ENCODE results near the gene CARMIL3.
A peak's percentile ranks its signal among the peaks of the same experiment; 100 is the strongest.
"Not testable (repeated sequence)": the region's sequence is repeated elsewhere in the genome, so short reads cannot be mapped to it uniquely, and the experiment has no call there.

CARMIL3 gene

DNA sequence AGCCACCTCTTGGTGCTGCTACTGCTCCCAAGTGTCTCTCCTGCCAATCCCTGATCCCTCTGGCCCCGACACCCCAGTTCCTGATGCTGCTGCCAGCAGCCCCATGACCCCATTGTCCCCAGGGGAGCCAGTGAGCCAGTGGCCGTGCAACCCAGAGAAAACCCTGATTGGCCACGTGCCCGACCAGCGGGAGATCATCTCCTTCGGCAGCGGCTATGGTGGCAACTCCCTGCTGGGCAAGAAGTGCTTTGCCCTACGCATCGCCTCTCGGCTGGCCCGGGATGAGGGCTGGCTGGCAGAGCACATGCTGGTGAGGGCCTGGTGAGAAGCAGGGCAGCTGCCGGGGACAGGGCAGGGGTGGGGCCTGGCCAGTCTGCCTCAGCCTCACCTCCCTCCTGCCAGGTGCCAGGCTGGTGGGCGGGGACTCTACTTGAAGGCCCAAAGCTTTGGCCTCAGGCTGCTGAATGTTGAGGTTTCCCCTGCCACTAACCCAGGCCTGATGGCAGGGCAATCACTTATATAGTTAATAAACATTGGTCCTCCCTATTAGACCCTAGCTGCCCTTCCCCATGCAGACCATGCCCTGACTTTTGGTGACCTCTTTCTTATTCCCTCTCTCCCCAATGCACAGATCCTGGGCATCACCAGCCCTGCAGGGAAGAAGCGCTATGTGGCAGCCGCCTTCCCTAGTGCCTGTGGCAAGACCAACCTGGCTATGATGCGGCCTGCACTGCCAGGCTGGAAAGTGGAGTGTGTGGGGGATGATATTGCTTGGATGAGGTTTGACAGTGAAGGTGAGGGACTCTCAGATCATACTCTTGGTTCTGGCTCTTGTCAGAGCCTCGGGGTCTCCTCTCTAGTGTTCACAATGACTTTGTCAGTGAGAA, 47.4 kb downstream of the CARMIL3 start:
- DNase-seq = no peak

DNA sequence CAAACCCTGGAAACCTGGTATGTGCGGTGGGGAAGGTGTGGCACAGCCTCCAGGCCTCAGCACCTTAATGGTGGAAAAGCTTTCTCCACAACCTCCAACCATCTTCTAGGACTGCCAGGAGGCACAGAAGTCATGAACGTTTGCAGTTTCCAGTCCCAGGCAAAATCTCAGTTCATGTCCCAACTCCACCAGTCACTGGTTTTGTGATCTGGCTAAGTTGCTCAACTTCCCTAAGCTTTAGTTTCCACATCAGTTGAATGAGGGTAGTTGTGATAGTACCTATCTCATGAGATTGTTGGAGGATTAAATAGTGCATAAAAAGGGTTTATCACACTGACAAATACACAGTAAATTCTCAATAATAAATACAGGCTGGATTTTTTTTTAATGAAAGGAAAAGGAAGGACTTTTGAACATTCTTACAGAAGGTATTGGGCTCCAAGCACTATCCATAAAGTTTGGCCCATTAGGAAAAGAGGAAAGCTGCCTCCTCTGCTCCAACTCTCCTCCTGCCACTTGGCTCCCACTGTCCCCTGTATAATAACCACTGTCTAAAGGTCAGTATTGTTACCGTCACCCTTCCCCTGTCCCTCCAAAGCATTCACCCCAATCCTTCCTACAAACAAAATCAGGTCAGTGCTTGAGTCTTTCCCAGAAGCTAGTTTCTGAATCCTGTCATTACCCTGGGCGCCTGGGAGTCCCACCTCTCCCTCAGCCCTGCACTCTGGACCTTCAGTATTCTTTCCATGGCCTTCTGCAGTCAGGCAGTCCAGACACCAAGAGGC, 48.6 kb downstream of the CARMIL3 start:
- no peak for DNase-seq

- no peak for DNase-seq
Measured at GRCh38 chr14:24100982-24101494, 49.2 kb downstream of the CARMIL3 start.

DNA sequence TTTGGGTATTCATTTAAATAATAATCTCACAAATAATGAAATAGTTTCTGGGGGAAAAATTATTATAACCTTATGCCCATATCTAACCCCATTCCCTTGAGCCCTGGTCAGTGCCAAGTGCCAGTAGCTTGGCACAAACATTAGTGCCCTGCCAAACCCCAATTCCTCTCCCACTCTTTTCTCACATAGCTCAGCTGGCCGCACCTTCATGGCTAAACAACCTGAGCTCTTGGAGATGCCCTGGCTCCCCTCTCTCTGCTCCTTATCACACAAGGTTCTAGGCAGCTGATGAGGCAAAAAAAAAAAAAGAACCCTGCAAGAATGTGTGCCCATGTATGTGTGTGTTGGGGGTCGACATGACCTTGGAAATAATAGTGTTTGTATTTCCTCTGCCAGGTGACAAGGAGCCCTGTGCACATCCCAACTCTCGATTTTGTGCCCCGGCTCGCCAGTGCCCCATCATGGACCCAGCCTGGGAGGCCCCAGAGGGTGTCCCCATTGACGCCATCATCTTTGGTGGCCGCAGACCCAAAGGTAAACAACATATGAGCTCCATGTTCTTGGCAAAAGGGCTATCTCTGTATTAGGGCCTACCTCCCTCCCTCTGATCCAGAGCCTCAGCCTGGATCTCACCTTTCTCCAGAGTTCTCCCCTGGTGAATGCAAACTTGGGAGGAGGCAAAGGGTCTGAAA, 50.7 kb downstream of the CARMIL3 start:
- DNase-seq = no peak

DNA sequence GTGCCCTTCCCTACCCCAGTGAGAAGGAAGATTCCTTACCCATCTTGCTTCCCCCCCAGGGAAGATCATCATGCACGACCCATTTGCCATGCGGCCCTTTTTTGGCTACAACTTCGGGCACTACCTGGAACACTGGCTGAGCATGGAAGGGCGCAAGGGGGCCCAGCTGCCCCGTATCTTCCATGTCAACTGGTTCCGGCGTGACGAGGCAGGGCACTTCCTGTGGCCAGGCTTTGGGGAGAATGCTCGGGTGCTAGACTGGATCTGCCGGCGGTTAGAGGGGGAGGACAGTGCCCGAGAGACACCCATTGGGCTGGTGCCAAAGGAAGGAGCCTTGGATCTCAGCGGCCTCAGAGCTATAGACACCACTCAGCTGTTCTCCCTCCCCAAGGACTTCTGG, 51.6 kb downstream of the CARMIL3 start:
- no peak for DNase-seq

- not testable (repeated sequence) for DNase-seq
Measured at GRCh38 chr14:24105609-24106239, 53.9 kb downstream of the CARMIL3 start.

GRCh38 chr14:24106672-24107271, 55.0 kb downstream of the CARMIL3 start:
- no peak for DNase-seq

DNA sequence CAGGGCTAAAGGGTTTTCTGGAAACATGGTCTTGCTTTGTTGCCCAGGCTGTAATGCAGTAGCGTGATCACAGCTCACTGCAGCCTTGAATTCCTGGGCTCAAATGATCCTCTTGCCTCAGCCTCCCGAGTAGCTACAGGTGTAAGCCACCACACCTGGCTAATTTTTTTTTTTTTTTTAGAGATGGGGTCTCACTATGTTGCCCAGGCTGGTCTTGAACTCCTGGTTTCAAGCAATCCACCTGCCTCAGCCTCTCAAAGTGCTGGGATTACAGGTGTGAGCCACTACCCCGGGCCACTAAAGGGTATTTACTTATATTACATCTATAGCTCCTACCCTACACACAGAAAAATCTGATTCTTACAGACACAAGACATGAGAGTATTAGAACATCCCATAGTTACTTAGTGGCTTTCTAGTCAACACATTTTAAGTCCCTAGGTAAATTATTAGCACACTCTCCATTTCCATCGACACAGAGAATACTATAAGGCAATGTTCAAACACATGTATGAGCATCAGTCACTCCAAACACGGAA, 56.6 kb downstream of the CARMIL3 start:
- no peak for DNase-seq

DNA sequence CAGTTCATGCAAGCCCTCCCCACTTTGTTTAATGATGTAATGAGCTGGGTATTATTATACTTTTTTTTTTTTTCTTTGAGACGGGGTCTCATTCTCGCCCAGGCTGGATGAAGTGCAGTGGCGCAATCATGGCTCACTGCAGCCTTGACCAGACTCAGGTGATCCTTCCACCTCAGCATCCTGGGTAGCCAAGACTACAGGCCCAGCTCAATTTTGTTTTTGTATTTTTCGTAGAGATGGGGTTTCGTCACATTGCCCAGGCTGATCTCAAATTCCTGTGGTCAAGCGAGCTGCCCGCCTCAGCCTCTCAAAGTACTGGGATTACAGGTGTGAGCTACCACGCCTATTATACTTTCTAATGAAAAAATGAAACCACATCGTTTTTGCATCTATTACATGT, 58.3 kb downstream of the CARMIL3 start:
- no peak for DNase-seq

GRCh38 chr14:24110523-24110922, 58.7 kb downstream of the CARMIL3 start:
- DNase-seq = no peak

DNA sequence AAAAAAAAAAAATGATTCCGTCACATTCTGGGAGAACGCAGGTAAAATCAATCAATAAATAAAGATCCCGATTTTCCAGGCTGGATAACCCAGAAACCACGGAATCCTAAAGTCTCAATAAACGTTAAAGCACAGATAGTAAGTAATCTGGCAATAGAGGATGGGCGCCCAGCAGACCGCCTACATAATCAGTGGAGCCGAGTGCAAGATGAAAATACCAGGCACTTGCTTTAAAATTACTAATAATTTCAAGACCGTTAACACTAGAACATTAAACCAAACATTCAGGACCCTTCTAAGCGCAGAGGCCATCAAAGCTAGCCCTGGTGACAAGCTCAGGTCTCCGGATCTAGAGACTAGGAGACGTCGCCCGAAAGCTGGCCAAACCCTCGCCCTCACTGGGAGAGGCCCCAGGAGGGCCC, 61.6 kb downstream of the CARMIL3 start:
- DNase-seq = no peak

GRCh38 chr14:24113801-24114531, 62.2 kb downstream of the CARMIL3 start:
- DNase-seq = peak; percentile 92

DNA sequence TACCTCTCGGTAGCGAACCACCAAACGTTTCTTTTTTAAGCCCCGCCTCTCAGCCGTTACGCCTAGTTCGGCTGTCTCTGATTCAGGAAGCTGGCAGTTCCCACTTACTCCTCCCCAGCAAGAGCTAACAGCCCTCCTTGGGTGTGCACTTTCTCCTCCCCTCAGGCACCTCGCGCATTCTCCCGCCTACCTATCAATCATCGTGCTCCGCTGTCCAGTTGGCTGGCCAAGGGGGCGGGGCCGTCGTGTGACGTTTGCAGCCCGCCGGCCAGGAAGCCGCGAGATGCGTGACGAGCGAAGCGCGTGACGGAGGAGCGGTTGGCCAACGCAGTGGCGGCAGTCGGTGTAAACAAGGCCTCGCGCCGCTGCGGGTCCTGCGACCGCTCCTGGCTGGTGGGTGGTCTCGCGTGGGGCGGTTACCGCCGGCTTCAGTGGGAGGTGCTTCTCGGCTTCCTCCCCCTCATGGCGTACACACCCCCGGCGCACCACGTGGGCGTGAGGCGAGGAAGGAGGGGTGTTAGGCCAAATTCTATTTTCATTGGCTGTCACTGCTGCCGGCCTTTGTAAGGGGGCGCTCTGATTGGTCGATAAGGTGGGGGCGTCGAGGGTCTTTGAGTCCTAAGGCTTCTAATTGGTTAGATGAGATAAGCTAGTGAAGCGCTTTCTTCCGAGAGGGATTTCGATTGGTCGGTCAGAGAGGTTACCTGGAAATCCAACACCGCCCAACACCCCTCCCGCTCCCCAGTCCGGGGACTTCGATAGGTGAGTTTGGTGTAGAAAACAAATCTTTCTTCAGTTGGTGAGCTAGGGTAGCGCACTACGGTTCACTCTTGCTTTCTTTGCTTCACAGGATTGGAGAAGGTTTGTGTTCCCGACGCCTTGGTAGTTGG, 63.0 kb downstream of the CARMIL3 start, which contains the start of the genes DCAF11 and NRL:
TSS of gene DCAF11 (plus strand) at position 246 of the 890 bp plus-strand sequence. CDS start 818 bp downstream, outside the sequence.
TSS of gene NRL (minus strand) at position 418 of the 890 bp plus-strand sequence. CDS start 32,101 bp downstream, outside the sequence.
- peak; percentile 100 for DNase-seq

- DNase-seq = no peak
Measured at GRCh38 chr14:24115422-24116127, 63.8 kb downstream of the CARMIL3 start.

- DNase-seq = no peak
Measured at GRCh38 chr14:24116128-24116814, 64.5 kb downstream of the CARMIL3 start.

- no peak for DNase-seq
Measured at GRCh38 chr14:24117179-24117578, 65.4 kb downstream of the CARMIL3 start.

All from NCI-H1105 treated with DMSO at 0.1 percent for 48 hours (cell line).